Prostate gland (tissue), 2 donors: ENCODE measurements around the gene ZNF777.

ENCODE experiments used
- POLR2A ChIP-seq: fragments of 450-650 bp; IDR thresholded peaks from one replicate; pipeline ENCODE4 v1.6.1; 2016; ENCODE audit warnings: antibody characterized with exemption, mild to moderate bottlenecking
- POLR2AphosphoS5 ChIP-seq: sonication (generic); formaldehyde crosslinking; IDR thresholded peaks from one replicate; pipeline ENCODE4 v1.6.1; 2017; ENCODE audit warnings: antibody characterized with exemption
- TF ChIP-seq, protein P1 (sequence below), 4 experiments: fragments of 200-600 bp in 2 of 4; fragments of 450-650 bp in 2 of 4; sonication (generic) in 2 of 4; IDR thresholded peaks; 1 replicate in 3 of 4; 2 replicates in 1 of 4; pipeline ENCODE4 v1.5.1; 2016 to 2019; ENCODE audit warnings: antibody characterized with exemption in 4 of 4, mild to moderate bottlenecking in 2 of 4, moderate library complexity in 2 of 4

DNA sequence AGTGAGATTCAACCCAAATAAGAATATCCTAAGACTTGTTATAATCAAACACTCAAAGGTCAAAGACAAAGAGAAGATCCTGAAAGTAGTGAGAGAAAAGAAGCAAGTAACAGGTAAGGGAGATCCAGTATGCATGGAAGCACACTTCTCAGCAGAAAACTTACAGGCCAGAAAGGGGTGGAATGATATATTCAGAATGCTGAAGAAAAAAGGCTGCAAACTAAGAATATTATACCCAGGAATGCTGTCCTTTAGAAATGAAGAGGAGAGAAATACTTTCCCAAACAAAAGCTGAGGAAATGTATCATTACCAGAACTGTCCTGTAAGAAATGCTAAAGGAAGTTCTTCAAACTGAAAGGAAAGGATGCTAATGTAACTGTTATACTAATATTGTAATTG is 49.4 kb upstream of the ZNF777 start:
- no peak for TF ChIP-seq POLR2A
- TF ChIP-seq, protein P1, sequence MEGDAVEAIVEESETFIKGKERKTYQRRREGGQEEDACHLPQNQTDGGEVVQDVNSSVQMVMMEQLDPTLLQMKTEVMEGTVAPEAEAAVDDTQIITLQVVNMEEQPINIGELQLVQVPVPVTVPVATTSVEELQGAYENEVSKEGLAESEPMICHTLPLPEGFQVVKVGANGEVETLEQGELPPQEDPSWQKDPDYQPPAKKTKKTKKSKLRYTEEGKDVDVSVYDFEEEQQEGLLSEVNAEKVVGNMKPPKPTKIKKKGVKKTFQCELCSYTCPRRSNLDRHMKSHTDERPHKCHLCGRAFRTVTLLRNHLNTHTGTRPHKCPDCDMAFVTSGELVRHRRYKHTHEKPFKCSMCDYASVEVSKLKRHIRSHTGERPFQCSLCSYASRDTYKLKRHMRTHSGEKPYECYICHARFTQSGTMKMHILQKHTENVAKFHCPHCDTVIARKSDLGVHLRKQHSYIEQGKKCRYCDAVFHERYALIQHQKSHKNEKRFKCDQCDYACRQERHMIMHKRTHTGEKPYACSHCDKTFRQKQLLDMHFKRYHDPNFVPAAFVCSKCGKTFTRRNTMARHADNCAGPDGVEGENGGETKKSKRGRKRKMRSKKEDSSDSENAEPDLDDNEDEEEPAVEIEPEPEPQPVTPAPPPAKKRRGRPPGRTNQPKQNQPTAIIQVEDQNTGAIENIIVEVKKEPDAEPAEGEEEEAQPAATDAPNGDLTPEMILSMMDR (IDR thresholded peaks at IDR 0.05), result no peak
- no peak for TF ChIP-seq POLR2AphosphoS5
